Lower leg skin (tissue), 3 donors: Measurements from ENCODE around the gene SEMA6A.

Experiments
- CTCF ChIP-seq, 3 donors: fragments of 450-650 bp; IDR thresholded peaks; one replicate each; pipeline ENCODE4 v1.5.1; 2016; ENCODE audit warnings: antibody characterized with exemption in 3 of 3, mild to moderate bottlenecking in 3 of 3, moderate library complexity in 2 of 3
- POLR2A ChIP-seq, 2 donors: fragments of 450-650 bp; IDR thresholded peaks; one replicate each; pipeline ENCODE4 v1.6.1; 2016 to 2017; ENCODE audit warnings: antibody characterized with exemption in 2 of 2, mild to moderate bottlenecking in 1 of 2, moderate library complexity in 1 of 2

GRCh38 chr5:116506488-116506887 lies 68.1 kb downstream of the SEMA6A start:
- no peak for TF ChIP-seq CTCF (IDR thresholded peaks at IDR 0.05)
- no peak for TF ChIP-seq POLR2A (IDR thresholded peaks at IDR 0.05)
